GM10266 (cell line): ENCODE results near the gene PEPD.

ENCODE experiments used
- DNase-seq: peaks from one replicate; pipeline ENCODE4 v3.0.0; 2012; ENCODE audit errors: extremely low spot score
- TF ChIP-seq, protein P1 (sequence below): IDR thresholded peaks from 2 replicates; pipeline ENCODE4 v1.5.1; 2012; ENCODE audit warnings: mild to moderate bottlenecking, low read depth; ENCODE audit not compliant: control insufficient read depth, insufficient read depth; ENCODE audit errors: missing control alignments

The PEPD gene

DNA sequence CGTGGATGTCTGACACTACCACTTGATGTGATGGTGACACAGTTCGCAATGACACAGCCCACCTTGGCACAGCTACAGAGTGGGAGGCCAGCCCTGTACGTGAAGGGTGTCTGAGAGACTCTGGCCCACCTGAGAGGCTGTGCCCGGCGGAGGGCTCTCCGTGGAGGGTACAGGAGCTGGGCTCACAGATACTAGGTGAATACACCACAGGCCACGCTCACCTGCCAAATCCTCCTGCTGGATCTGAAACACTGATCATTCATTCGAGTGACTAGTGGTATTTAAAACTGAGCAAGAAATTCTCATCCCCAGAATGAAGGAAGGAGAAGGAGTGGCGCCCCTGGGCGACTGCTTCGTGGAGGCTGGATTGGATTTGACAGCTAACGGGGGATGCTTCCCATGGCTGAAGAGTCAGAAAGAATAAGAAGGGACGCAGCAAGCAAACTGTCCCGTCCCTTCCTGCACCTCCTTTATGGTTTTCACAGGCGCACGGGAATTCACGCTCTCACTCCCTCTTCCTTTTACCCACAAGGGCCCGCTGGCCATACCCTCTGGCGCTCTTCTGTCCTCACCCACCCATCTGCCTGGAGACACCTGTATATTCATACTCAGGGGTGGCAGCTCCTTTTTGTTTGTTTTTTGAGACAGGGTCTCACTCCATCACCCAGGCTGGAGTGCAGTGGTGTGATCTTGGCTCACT lies 123.1 kb downstream of the PEPD start:
- DNase-seq, result no peak
- TF ChIP-seq, protein P1, sequence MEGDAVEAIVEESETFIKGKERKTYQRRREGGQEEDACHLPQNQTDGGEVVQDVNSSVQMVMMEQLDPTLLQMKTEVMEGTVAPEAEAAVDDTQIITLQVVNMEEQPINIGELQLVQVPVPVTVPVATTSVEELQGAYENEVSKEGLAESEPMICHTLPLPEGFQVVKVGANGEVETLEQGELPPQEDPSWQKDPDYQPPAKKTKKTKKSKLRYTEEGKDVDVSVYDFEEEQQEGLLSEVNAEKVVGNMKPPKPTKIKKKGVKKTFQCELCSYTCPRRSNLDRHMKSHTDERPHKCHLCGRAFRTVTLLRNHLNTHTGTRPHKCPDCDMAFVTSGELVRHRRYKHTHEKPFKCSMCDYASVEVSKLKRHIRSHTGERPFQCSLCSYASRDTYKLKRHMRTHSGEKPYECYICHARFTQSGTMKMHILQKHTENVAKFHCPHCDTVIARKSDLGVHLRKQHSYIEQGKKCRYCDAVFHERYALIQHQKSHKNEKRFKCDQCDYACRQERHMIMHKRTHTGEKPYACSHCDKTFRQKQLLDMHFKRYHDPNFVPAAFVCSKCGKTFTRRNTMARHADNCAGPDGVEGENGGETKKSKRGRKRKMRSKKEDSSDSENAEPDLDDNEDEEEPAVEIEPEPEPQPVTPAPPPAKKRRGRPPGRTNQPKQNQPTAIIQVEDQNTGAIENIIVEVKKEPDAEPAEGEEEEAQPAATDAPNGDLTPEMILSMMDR, result no peak

DNA sequence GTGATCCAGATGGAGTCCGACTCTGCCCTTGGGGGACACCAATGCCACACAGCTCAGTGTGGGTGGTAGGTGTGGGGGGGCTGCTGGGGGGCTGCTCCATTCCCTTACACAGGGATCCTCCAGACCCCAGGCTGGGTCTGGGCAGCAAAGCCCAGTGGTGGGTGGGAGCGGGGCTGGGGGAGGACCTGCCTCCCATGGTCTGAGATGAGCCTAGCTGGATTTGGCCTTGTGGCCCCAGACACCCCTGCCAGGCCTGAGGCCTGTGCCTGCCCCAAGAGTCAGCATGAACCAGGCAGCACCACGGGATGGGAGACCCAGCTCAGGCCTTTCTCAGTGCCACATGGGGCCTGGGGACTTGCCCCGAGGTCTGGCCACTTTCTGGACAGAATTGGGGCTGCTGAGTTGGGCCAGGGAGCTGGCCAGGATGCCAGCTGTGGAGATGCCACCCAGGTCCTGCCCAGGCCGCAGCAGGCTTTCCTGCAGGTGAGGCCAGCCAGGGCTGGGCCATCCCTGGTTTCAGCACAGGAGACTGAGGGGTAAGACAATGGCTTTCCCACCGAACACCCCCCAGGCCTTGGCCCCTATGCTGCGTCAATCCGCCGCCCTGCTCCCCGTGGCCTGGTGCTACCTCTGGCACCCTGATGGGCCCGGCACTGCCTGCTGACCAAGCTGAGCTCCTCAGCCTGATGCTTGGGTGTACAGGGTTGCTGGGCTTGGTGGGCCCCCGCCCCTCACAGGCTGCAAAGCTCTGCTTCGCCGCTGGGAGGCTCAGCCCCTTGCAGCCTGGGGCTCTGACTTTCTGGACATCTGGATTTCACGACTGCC lies 123.8 kb downstream of the PEPD start:
- TF ChIP-seq, protein P1, result no peak
- no peak for DNase-seq

DNA sequence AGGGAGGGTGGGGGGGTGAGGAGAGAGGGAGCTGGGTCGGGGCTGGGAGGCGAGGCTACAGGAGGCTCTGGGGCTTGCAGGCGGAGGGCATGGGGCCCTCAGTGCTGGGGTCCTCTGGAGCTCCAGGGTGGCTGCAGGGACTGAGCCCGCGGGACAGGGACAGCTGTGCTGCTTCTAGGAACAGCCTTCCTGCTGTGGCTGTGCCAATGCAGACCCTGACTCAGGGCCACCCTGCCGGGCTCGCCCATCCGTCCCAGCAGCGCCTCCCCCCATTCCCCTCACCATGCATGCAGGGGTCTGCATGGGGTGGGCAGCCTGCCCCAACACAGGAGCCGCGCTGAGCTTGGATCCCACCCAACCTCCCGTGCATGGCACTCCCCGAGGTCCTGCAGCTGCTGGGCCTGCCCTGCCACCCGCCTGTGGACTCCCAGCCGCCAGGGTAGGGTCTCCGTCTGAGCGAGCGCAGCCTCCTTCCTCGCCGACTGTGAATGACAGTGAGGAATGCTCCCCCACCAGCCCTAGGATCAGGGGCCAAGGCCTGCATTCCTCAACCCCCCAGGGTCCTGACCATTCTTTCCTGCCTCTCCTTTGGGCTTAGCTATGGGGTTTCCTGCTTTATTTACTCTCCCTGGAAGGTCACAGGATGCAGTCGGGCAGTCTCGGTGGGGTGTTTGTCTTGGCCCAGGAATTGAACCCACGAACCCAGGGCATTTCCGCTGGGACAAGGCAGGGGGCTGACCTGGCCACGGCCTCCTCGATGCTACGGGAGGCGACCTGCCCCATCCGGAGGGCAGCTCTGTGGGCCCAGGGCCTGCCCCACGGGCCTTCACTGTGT lies 124.7 kb downstream of the PEPD start:
- DNase-seq, result no peak
- TF ChIP-seq, protein P1, result no peak

DNA sequence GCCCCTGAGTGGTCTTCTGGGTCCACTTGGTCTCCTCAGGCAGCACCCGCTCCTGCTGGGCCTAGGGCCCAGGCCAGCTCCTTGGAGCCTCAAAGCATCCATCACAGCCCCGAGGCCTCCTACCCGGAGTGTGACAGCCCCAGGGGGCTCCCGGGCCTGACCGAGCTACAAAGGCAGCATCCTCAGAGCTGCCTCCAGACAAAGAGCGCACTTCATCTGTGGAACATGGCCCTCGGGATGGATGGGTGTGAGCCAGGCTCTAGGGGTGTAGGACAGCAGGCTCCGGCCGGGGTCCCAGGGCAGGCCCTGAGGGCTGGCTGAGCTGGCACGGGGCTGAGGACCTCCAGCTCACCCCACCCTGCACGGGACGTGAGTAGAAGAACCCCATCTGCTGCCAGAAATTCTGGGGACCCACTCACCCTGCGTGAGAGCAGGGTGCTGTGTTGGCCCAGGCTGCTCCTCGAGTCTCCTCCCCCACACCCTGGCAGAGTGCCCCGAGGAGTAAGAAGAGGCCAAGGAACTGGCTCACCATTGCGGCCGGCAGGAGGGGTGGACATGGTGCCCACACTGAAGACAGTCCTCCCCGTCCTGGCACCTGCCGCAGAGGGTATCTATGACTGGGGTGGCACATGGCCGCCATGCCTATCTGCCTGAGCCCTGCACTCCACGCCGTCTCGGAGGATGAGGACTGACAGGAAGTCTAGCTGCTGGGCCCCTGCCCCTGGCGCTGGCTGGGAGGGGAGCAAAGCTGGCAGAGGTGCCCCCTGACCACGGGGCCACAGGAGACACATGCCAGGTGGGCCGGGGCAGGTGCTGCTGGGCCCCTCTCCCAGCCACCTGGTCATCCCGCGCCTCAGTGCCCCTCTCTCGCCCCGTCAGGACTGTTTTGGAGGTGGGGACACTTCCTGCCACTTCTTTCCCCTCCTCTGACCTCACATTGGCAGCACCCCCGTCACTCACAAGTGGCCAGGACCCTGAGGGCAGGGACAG lies 125.7 kb downstream of the PEPD start:
- DNase-seq, result no peak
- TF ChIP-seq, protein P1, result no peak

DNA sequence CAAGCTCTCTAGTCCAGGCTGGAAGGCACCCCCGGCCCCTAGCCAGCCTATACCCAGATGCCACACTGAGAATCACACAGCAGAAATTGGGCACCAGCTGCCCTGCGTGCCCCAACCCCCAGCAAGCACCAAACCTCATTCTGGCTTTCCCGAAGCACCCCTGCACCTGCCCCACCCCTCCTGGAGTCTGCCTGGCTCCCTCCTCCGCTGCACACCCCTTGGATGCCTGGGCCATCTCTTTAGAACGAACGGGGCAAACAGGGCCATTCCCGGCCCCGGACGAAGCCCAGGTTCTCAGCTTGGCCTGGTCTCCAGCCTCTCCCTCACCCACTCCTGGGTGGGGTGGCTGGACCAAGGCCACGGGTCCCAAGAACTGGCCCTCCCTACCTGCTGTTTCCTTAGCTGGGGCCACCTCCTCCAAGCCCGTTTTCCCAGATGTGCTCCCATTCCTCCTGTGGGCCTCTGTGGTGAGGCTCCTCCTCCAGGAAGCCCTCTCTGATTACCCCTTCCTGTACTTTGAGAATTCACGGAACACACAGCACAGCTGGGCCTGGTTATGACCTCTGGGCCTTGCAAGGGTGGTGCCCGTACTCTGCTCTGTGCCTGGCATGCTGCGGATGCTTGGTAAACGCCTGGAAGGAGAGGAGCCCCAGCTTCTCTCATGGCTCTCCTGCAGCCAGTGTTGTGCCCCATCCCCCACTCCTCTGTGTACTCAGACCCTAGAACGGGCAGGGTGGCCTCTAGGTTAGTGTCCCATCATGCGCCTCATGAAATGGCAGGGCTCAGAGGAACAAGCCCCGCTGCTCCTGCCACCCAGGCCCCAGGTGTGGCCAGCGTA lies 126.6 kb downstream of the PEPD start:
- DNase-seq, result no peak
- TF ChIP-seq, protein P1, result no peak

DNA sequence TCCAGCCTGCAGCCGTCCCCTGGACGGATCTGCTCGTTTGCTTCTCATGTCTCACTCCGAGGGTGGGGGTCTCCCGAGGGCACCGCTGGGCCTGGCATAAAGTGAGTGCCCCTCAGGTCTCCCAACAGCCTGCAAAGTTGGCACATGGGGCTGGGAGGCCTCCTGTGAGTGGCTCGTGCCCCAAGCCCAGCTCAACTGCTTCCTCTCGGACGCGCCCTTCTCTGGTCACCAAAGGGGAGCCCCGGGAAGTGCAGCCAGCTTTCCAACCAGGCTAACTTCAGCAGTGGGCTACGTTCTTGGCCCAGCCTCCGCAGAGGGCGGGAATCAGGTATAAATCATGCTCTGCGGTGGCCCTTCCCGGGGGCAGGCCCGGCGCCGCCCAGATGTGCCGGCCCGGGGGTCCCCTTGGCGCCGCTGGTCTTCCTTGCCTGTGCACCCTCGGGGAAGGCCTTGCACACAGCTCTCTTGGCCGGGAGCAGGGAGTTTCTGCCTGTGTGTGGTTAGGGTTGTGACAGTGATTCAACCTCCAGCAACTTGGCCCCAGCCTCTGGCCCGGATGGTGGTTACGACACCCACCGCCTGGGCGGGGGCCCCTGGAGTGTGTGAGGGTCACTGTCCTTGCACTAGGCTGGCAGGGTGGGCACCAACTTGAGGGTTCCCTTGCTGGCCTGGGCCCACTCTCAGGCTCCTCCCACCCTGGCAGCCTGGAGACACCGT lies 127.4 kb downstream of the PEPD start:
- no peak for DNase-seq
- TF ChIP-seq, protein P1, result no peak
